HG03159 (cell line): Measurements from ENCODE around the gene BSG.
"Not testable (repeated sequence)": the region's sequence is repeated elsewhere in the genome, so short reads cannot be mapped to it uniquely, and the experiment has no call there.

Source experiments
- ATAC-seq: cut with Tn5 transposase; IDR thresholded peaks from one replicate; pipeline ENCODE4 v1.9.1; 2021; ENCODE audit warnings: mild to moderate bottlenecking, moderate library complexity; ENCODE audit not compliant: unreplicated experiment

Gene BSG

GRCh38 chr19:585146-585545, 12.8 kb downstream of the BSG start:
- ATAC-seq: not testable (repeated sequence)

- no peak for ATAC-seq
These were observed 13.2 kb downstream of the BSG start for GRCh38 chr19:585551-586110.

GRCh38 chr19:588093-588740, 15.8 kb downstream of the BSG start:
- no peak for ATAC-seq

- ATAC-seq: no peak
These were observed 16.6 kb downstream of the BSG start for GRCh38 chr19:588741-589692.

DNA sequence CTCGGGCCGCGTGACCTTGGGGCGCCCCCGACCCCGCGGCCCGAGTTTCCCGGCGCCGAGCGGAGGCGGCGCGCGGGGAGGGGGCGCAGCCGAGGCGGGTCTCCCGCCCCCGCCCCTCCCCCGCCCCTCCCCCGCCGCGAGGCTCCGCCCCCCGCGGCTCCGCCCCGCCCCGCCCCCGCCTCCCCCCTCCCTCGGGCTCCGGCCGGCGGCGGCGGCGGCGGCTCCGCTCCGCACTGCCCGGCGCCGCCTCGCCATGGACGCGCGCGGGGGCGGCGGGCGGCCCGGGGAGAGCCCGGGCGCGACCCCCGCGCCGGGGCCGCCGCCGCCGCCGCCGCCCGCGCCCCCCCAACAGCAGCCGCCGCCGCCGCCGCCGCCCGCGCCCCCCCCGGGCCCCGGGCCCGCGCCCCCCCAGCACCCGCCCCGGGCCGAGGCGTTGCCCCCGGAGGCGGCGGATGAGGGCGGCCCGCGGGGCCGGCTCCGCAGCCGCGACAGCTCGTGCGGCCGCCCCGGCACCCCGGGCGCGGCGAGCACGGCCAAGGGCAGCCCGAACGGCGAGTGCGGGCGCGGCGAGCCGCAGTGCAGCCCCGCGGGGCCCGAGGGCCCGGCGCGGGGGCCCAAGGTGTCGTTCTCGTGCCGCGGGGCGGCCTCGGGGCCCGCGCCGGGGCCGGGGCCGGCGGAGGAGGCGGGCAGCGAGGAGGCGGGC, 17.4 kb downstream of the BSG start, which contains the start of gene HCN2:
TSS of gene HCN2 (plus strand) at position 189 of the 703 bp plus-strand sequence. CDS start at position 254, 65 bp downstream.
- no peak for ATAC-seq

DNA sequence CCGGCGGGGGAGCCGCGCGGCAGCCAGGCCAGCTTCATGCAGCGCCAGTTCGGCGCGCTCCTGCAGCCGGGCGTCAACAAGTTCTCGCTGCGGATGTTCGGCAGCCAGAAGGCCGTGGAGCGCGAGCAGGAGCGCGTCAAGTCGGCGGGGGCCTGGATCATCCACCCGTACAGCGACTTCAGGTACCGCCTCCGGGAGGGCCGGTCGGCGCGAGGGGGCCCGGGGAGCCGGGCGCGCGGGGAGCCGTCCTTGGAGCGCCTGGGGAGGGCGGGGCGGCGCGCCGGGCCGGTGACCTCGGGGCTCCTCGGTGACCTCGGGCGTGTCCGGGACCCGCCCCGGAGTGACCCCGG, 18.0 kb downstream of the BSG start:
- no peak for ATAC-seq

DNA sequence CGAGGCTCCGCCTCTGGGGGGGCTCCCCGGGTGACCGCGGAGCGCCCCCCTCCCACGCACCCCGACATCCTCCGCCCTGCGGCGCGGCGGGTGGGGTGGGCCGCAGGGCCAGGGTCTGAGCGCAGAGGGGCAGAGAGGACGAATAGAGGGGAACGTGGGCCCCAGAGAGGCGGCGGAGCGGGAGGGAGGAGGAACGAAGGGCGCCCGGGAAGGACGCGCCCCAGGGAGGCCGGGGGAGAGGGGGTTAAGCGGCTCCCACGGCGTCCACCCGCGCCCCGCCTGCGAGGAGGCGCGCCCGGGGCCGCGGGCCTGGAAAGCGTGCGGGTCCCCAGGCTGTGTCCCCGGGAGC, 18.3 kb downstream of the BSG start:
- no peak for ATAC-seq

DNA sequence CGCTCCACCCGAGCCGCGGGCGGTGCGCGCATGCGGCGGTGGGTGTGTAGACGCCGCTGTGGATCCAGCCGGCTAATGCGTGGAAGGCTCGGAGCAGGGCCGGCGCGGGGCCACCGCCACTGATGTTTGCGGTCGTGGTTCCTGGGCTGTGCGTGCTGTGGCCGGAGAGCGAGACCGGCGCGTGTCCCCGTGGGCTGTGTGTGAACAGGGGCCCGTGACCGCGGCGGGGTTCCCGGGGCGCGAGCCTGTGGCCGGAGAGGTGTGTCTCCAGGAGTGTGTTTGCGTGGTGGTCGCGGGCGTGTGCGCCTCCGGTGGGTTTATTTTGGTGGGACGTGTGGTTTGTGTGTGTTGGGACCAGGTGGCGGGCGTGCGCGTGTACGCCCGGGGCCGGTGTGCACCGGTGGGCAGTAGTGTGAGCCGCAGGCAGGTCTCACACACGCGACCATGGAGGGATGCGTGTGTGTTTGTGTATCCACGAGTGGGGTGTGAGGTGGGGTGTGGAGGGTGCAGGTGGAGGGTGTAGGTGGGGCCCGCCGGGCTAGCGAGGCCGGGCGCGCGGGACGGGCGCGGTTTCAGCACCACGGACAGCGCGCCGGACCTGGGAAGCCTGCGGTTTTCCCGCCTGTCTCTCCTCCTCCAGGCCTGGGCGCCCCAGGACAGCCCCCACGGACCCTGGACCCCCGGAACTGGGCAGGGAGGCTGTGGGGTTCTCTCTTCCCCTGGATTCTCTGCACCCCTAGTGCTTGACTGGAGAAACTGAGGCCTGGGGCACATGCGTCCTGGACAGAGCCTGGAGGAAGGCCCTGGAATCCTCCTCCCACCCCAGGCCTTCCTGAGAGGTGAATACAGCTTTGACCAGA, 18.9 kb downstream of the BSG start:
- ATAC-seq: no peak

GRCh38 chr19:592101-592500, 19.7 kb downstream of the BSG start:
- ATAC-seq: no peak

DNA sequence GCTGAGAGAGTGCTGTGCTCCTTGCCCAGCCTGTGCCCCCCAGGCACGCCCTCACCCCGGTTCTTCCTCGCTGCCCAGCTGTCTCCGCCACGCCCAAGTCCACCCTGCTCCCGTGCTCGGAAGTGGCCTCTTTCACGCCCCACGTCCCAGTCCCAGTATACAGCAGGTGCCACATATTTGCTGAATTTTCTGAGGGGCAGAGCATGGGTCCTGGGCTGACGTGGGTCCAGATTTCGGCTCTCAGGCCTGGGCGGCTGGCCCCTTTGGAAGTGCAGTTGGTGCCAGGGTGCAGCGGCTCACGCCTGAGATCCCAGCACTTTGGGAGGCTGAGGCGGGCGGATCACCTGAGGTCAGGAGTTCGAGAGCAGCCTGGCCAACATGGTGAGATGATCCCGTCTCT, 20.7 kb downstream of the BSG start:
- ATAC-seq: no peak

- no peak for ATAC-seq
These were observed 21.1 kb downstream of the BSG start for GRCh38 chr19:593505-593904.

DNA sequence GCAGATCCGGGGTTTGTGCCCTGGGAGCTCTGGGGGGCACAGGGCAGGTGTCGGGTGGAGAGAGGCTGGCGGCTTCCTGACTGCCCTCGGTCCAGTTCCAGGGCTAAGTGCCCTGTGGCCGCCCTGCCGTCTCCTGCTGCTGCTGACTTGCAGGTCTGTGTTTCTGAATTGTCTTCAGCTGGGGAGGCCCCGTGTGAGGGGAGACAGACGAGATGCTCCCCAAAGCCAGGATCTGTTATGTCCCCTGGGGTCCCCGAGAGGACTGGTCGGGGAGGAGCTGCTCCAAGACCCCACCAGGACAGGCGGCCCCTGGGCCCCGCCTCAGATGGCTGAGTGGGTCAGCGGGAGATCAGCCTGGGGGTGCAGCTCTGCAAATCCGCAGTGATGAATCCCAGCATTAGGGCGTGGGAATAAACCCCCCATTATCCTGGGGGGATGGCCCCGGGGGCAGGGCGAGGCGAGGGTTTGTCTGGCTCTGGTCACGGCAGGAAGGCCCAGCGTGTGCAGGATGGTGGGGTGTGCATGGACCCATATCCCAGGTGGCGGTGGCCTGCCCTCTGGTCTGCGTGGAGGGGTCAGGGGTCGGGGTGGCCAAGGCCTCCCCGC, 22.0 kb downstream of the BSG start:
- no peak for ATAC-seq

DNA sequence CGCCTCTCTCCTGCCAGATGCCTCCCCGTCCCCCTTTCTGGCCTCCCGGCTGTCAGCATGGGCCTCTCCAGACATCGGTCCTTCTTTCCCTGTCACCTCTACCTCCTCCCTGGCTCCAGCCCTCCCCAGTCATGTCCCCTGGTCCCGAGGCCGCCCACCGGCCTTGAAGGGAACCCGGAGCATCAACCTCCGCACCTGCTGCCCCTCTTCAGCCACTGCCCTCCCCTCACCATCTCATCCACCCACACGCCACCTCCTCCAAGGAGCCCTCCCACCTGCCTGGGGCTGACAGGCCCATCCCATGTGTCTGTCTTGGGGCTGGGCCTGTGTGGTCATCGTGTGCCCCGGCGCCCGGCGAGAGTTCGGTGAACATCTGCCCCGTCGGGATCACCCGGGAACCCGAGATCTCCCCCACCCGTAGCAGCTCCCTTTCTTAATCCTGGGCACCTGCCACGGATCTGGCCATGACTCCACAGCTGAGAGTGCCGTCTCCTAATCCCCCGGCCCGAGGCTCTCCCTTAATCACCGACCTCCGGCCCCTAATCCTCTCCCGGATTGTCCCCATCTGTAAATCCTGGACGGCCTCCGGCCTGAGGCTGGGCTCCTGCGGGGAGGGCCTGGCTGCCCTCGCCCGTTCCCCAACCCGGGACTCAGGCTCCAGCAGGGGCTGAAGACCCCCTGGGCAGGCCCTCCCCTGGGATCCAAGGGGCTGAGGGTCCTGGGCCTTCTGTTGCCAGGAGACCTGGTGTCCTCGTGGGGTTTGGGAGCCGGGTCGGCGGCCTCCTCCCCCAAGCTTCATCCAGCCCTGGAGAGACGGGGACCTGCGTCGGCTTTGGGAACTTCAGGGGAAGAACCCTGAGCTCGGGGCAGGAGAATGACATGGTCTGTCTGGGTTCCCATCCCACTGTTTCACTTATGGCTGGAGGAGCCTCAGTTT, 23.2 kb downstream of the BSG start:
- ATAC-seq: no peak

GRCh38 chr19:596263-596655, 23.9 kb downstream of the BSG start:
- no peak for ATAC-seq

- ATAC-seq: no peak
These were observed 25.3 kb downstream of the BSG start for GRCh38 chr19:597406-598315.

DNA sequence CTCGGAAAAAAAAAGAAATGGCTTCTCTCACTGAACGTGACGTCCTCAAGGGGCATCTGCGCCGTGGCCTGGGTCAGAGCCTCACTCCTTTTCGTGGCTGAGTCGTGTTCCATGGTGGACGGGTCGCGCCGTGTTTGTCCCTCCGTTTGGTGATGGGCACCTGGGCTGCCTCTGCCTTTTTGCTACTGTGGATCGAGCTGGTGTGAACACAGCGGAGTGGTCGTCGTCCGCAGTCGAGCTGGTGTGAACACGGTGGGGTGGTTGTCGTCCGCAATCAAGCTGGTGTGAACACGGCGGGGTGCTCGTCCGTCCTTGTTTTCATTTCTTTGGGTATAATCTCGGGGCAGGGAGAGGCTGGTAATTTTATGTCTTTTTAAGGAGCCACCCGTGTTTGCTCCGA, 28.9 kb downstream of the BSG start:
- no peak for ATAC-seq

DNA sequence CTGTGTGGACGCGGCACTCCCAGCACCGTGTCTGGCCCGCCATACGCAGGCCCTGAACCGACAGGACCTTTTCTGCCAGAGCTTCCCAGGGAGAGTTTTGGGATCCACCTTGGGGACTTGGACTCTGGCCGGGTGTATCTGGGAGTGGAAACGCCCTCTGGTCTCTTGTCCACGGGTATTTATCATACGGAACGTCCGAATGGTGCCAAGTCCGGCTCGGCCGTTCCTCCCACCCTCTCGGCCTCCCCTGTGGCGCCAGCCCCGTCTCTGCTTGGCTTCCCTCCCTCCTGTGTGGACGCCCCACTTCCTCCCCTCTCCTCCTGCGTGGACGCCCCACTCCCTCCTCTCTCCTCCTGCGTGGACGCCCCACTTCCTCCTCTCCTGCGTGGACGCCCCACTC, 29.4 kb downstream of the BSG start:
- no peak for ATAC-seq
